SK-N-SH (cell line): Measurements from ENCODE around the gene TBC1D8.

Source experiments
- CTCF ChIP-seq: fragments of 200-600 bp; sonication (generic); IDR thresholded peaks from 2 replicates; pipeline ENCODE4 v1.6.1; 2017; ENCODE audit warnings: antibody characterized with exemption, mild to moderate bottlenecking, moderate library complexity
- EZH2phosphoT487 ChIP-seq: fragments of 200-600 bp; sonication (generic); IDR thresholded peaks from 2 replicates; pipeline ENCODE4 v1.6.1; 2017; ENCODE audit warnings: low read depth, mixed run types, mild to moderate bottlenecking, antibody characterized with exemption, moderate library complexity, borderline replicate concordance

GRCh38 chr2:101179982-101180381, 28.8 kb upstream of the TBC1D8 start:
- no peak for TF ChIP-seq EZH2phosphoT487
- TF ChIP-seq CTCF = no peak
